ENCODE results near the gene RASA3.

- TF ChIP-seq POLR2AphosphoS5 (IDR thresholded peaks at IDR 0.05) = no peak
- TF ChIP-seq MXI1 (conservative IDR thresholded peaks at IDR 0.05; ENCODE audit: poor library complexity, severe bottlenecking) = no peak
- TF ChIP-seq, protein P1, sequence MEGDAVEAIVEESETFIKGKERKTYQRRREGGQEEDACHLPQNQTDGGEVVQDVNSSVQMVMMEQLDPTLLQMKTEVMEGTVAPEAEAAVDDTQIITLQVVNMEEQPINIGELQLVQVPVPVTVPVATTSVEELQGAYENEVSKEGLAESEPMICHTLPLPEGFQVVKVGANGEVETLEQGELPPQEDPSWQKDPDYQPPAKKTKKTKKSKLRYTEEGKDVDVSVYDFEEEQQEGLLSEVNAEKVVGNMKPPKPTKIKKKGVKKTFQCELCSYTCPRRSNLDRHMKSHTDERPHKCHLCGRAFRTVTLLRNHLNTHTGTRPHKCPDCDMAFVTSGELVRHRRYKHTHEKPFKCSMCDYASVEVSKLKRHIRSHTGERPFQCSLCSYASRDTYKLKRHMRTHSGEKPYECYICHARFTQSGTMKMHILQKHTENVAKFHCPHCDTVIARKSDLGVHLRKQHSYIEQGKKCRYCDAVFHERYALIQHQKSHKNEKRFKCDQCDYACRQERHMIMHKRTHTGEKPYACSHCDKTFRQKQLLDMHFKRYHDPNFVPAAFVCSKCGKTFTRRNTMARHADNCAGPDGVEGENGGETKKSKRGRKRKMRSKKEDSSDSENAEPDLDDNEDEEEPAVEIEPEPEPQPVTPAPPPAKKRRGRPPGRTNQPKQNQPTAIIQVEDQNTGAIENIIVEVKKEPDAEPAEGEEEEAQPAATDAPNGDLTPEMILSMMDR (IDR thresholded peaks at IDR 0.05; ENCODE audit: poor library complexity, severe bottlenecking) = no peak
- TF ChIP-seq RAD21 (conservative IDR thresholded peaks at IDR 0.05) = no peak
- TF ChIP-seq EP300 (conservative IDR thresholded peaks at IDR 0.05; ENCODE audit: poor library complexity, severe bottlenecking) = no peak
- TF ChIP-seq SMC3 (conservative IDR thresholded peaks at IDR 0.05; ENCODE audit: poor library complexity) = no peak
Observed at GRCh38 chr13:113998781-113999617, 133.4 kb downstream of the RASA3 start.
